Measurements from ENCODE around the gene SKIL. TPM values are rescaled to one million over a fixed set of nuclear protein-coding genes. Genes with fewer than 3 reads are reported as not detected.

Gene SKIL
- total RNA-seq, 1 donor from 2014 or later = 86.7 TPM

DNA sequence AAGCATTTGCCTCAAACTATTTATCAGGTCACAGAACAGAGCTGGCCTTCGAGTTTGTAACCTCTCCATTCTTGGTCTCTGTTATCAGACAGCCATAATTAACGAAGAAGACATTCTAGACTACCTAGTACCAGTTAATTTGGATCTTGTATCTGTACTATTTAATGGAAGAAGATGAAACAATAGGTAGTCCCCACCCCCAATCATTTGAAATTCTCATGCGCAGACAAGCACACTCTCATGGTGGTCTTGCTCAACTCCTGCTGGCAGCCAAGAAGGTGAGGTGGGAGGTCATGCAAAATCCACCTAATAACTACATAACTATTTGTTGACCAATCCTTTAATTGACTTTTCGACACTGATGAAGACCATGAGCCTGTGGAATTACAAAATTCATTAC lies 2.8 kb upstream of the SKIL start:
- no peak overlapping the region for H3K27ac ChIP-seq
- H3K9me3 ChIP-seq = no peaks in the 10 kb centered on the region
- intact Hi-C loops (cut with DNase I) = no loop called here
- ATAC-seq (no peak), DNase-seq (no peak)
- peaks cover 3% of the 10 kb centered on the region for H3K36me3 ChIP-seq
- TF ChIP-seq, protein P1, sequence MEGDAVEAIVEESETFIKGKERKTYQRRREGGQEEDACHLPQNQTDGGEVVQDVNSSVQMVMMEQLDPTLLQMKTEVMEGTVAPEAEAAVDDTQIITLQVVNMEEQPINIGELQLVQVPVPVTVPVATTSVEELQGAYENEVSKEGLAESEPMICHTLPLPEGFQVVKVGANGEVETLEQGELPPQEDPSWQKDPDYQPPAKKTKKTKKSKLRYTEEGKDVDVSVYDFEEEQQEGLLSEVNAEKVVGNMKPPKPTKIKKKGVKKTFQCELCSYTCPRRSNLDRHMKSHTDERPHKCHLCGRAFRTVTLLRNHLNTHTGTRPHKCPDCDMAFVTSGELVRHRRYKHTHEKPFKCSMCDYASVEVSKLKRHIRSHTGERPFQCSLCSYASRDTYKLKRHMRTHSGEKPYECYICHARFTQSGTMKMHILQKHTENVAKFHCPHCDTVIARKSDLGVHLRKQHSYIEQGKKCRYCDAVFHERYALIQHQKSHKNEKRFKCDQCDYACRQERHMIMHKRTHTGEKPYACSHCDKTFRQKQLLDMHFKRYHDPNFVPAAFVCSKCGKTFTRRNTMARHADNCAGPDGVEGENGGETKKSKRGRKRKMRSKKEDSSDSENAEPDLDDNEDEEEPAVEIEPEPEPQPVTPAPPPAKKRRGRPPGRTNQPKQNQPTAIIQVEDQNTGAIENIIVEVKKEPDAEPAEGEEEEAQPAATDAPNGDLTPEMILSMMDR (IDR thresholded peaks at IDR 0.05) = no peak
- no peak overlapping the region for H3K4me3 ChIP-seq
- peaks cover 32% of the 10 kb centered on the region for H3K4me1 ChIP-seq
- no peaks in the 10 kb centered on the region for H3K27me3 ChIP-seq (ENCODE audit: low read depth)

DNA sequence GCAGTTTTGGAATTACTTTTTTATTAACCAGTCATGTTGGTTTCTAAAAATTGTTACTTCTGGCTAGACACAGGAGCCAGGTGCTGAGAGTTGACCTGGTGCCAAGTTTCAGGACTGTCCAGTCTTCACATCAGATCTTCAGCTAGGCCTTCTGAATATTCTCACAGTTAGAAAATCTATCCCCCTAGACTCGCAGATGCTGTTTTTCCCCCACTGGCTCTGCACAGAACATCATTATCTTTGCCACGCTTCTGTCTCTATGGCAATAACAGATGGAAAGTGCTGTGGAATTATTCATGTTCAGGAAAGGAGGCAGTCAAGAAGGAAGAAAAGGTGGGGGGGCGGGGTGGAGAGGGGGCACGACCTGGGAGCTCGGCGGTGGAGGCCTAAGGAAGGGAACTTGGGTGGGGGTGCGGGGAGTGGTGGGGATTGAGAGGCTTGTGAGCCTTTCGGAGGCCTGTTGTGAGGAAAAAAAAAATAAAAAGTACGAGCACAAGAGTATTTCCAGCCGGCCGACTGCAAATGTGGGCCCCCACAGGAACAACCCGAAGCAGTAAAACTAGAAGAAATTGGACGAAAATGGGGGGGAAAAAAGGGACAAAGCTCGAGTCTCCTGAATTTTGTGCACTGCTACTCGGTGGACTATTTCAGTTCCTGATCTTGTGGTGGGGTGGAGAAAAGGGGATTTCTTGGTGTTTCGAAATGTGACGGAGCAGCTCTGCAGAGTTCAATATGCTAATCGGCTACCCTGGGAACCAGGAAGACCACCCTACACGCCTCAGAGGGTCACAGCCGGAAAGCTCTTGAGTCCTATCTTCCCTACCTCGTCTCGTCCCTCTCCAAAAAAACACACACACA lies 1.5 kb upstream of the SKIL start:
- Histone ChIP-seq H3K36me3 (peaks cover 15% of the 10 kb centered on the region), H3K27ac (peak overlapping the region; percentile 100), H3K4me1 (peaks cover 44% of the 10 kb centered on the region), H3K27me3 (ENCODE audit: low read depth) (no peaks in the 10 kb centered on the region), H3K9me3 (no peaks in the 10 kb centered on the region), H3K4me3 (peak overlapping the region; percentile 61)
- peak in 1 of 2 donors; percentile 20 for ATAC-seq
- peak; percentile 63 for DNase-seq
- TF ChIP-seq, protein P1 (IDR thresholded peaks at IDR 0.05) = no peak
- intact Hi-C loops (cut with DNase I) = no loop called here

DNA sequence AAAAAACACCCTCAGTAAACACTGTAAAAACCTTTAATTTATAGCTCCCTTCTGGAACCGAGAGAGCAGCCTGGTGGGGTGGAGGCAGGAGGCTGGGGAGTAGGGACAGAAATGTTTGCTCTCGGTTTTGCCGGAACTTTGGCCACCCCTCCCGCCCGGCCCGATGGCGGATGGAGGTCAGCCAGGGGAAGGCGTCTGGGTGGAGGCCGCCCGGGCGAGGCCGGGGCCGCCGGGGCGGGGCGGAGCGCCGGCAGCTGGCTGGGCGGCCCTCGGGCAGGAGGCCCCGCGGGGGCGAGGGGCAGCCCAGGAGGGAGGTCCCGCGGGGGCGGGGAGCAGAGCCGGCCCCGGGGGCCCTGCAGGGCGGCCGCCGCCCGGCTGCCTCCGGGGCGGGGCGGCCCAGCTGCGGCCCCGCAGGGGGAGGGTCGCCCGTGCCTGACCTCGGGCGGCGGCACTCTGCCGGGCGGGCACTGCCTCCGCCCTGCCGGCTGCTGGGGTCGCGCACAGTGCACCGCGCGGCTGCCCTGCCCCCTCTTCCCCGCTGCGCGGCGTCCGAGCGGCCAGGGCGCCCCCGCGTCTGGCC lies 829 bp upstream of the SKIL start:
- TF ChIP-seq, protein P1 (IDR thresholded peaks at IDR 0.05) = no peak
- Histone ChIP-seq H3K4me1 (peaks cover 51% of the 10 kb centered on the region), H3K27ac (peak overlapping the region; percentile 100), H3K27me3 (ENCODE audit: low read depth) (no peaks in the 10 kb centered on the region), H3K9me3 (no peaks in the 10 kb centered on the region), H3K36me3 (peaks cover 16% of the 10 kb centered on the region), H3K4me3 (peak overlapping the region; percentile 98)
- intact Hi-C loops (cut with DNase I) = no loop called here
- ATAC-seq (peak; percentile 79 to 85), DNase-seq (peak; percentile 89)

DNA sequence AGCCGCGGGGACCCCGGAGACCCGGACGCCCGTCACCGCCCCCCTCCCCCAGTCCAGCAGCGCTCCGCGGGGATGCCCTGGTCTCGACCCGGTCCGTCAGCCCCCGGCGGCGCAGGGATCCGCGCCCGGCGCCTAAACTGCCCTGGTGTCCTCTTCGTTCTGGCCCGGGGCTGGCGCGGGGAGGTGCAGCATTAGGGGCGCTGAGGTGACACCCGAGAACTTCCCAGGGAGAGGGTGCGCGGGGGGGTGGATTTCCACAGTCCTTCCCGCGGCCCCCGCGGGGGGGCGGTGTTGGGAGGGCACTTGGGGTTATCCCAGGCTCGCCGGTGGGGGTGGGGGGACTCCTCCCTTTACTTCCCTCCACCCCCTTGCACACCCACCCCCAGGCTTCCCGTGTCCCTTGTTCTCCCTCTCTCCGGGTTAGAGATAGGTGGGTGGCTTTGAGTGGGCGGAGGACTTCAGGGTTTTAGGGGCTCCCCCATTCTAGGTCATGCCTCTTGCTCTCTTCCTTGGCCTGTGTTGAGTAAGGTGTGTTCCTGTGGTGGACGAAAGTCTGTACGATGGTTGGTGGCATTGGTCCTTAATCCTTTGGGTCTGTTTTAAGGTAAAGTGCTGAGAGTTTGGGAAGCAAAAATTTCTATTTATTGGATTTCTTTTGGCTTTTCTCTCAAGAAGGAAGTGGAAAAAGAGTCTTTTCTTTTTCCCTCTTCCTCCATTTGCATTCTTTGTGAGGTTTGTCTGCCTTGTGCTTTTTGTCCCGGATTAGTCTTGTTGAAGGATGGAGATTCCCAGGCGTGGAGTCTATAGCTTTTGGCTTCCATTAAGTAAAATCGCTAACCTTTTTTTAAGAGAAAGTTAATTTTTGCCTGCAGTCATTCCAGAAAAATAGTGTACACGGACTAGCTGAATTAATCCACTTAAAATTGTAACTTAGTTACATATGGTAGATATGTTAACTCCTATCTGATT lies 811 bp downstream of the SKIL start:
- Histone ChIP-seq H3K27ac (peak overlapping the region; percentile 100), H3K4me3 (peak overlapping the region; percentile 98), H3K9me3 (no peaks in the 10 kb centered on the region), H3K27me3 (ENCODE audit: low read depth) (no peaks in the 10 kb centered on the region), H3K4me1 (peaks cover 65% of the 10 kb centered on the region), H3K36me3 (peaks cover 22% of the 10 kb centered on the region)
- ATAC-seq = peak; percentile 66 to 77
- peak; percentile 92 for DNase-seq
- intact Hi-C loops (cut with DNase I) = no loop called here
- TF ChIP-seq, protein P1 (IDR thresholded peaks at IDR 0.05) = peak; percentile 44

DNA sequence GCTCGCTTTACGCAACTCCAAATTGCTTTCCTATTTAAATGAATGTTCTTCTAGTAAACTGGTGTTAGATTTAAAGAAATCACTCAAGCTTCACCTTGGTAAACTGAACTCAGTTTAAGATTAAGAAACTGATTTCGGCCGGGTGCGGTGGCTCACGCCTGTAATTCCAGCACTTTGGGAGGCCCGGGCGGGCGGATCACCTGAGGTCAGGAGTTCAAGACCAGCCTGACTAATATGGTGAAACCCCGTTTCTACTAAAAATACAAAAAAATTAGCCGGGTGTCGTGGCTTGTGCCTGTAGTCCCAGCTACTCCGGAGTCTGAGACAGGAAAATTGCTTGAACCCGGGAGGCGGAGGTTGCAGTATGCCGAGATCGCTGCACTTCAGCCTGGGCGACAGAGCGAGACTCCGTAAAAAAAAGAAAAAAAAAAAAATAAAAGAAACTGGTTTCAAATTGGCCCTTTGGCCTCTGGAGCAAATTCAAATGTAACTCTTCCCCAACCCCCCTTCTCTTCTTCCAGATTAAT lies 1.7 kb downstream of the SKIL start:
- DNase-seq = no peak
- Histone ChIP-seq H3K9me3 (no peaks in the 10 kb centered on the region), H3K36me3 (peaks cover 22% of the 10 kb centered on the region), H3K27me3 (ENCODE audit: low read depth) (no peaks in the 10 kb centered on the region), H3K4me3 (peak overlapping the region; percentile 98), H3K4me1 (peaks cover 67% of the 10 kb centered on the region), H3K27ac (peak overlapping the region; percentile 100)
- TF ChIP-seq, protein P1 (IDR thresholded peaks at IDR 0.05) = no peak
- intact Hi-C loops (cut with DNase I) = no loop called here
- no peak for ATAC-seq

All from lower lobe of right lung (tissue), 2 donors.